HG03060 (cell line): Measurements from ENCODE around the gene PDE4D.
A peak's percentile ranks its signal among the peaks of the same experiment; 100 is the strongest.

Experiments used
- ATAC-seq: cut with Tn5 transposase; IDR thresholded peaks from one replicate; pipeline ENCODE4 v1.9.1; 2021; ENCODE audit warnings: low read depth, moderate number of reproducible peaks; ENCODE audit not compliant: unreplicated experiment

The PDE4D gene

GRCh38 chr5:59174248-59174844 is 719.2 kb downstream of the PDE4D start:
- no peak for ATAC-seq

GRCh38 chr5:59173578-59173977 is 719.9 kb downstream of the PDE4D start:
- ATAC-seq = no peak

GRCh38 chr5:59171131-59171530 is 722.4 kb downstream of the PDE4D start:
- no peak for ATAC-seq

GRCh38 chr5:59169768-59170150 is 723.8 kb downstream of the PDE4D start:
- ATAC-seq = no peak

GRCh38 chr5:59169081-59169767 is 724.3 kb downstream of the PDE4D start:
- ATAC-seq = no peak

- no peak for ATAC-seq
Measured at GRCh38 chr5:59168067-59168466, 725.5 kb downstream of the PDE4D start.

GRCh38 chr5:59164041-59164830 is 729.3 kb downstream of the PDE4D start:
- no peak for ATAC-seq

GRCh38 chr5:59161221-59162105 is 732.1 kb downstream of the PDE4D start:
- no peak for ATAC-seq

DNA sequence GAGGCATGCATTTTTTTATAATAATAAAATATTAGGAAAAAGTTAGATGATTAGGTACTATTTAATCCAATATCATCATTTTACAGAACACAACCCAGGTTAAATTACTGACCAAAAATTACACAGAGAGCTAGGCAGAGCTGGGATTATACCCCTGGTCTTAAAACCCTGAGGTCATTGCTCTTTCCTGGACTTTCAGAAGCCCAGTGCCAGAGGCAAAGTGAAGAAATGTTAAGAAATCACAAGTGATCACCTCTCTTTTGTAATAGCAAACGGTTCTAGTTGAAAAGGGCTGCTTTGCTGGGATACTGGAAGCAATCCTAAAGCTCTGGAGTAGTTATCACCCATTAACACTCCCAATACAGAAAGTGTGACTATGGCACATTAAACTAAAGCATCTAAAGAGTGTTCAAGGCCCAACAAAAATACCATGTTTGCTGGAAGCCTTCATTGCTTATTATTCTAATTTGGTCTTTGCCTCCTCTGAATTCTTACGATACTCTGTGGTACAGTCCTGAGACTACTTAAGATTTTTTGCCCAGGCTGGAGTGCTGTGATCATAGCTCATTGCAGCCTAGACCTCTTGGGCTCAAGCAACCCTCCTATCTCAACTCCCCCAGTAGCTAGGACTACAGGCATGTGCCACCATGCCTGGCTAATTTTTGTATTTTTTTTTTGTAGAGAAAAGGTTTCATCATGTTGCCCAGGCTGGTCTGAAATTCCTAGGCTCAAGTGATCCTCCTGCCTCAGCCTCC is 734.7 kb downstream of the PDE4D start:
- no peak for ATAC-seq

GRCh38 chr5:59158165-59158564 is 735.4 kb downstream of the PDE4D start:
- ATAC-seq = no peak

- ATAC-seq = no peak
Measured at GRCh38 chr5:59157068-59157467, 736.5 kb downstream of the PDE4D start.

GRCh38 chr5:59152701-59153245 is 740.8 kb downstream of the PDE4D start:
- ATAC-seq = no peak

DNA sequence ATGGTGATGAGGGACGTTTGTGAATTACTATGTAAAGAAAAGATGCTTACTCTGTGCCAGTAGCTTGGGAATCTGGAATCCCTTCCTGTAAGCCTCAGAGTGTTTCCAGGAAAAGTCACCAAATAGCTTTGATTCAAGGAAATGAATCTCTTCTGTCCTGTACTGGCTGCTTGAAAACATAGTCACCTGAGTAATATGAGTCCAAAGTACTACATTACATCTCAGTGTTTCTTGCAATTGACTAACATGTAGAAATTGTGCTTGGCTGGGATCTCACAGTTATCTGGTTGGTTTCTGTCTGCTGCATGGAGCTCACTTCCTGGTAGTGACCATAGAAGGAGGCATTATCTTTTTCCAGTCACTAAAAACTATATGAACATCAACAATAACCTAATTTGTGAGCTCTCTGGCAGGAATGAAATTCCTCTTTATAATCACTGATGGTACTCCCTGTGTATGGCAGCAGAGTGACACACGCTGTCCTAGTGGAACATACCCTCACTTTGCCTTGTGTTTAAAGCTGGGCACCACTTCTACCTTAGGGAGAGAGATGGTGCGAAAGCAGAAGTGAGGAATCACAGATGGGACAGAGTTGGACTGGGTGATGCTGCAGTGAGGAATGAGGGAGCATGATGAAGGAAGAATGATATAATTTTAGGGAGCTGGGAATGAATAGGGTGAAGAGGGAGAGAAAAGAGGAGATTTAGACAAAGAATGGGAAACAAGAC is 742.2 kb downstream of the PDE4D start:
- ATAC-seq = no peak

DNA sequence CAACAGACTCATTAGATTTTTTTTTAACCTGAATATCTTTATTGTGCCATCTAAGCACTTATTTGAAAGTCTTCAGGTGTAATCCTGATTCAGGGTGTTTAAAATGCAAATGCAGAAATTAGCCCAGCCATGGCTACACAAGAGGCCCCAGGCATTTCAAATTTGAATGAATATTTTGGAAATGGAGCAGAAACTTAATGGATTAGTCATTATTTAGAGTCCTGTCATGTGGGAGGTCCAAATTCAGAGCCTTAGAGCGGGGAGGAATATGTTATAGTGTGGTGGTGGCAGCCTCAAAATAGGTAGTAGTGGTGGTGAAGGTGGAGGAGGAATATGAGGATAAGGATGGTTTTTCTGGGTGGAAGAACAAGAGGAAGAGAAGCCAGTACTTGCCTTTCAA is 743.7 kb downstream of the PDE4D start:
- no peak for ATAC-seq

GRCh38 chr5:59149271-59149670 is 744.3 kb downstream of the PDE4D start:
- no peak for ATAC-seq

- ATAC-seq = no peak
Measured at GRCh38 chr5:59146729-59147128, 746.8 kb downstream of the PDE4D start.

GRCh38 chr5:59143926-59144333 is 749.6 kb downstream of the PDE4D start:
- ATAC-seq = peak; percentile 82

- ATAC-seq = no peak
Measured at GRCh38 chr5:59142927-59143326, 750.6 kb downstream of the PDE4D start.

- no peak for ATAC-seq
Measured at GRCh38 chr5:59142138-59142537, 751.4 kb downstream of the PDE4D start.
